ENCODE results near the gene AMZ1.

Gene AMZ1

GRCh38 chr7:2651847-2652735, 35.9 kb upstream of the AMZ1 start:
- DNase-seq, result no peak

GRCh38 chr7:2652736-2653060, 35.3 kb upstream of the AMZ1 start:
- DNase-seq, result no peak

- no peak for DNase-seq
These were observed 33.9 kb upstream of the AMZ1 start for GRCh38 chr7:2654059-2654458.

GRCh38 chr7:2655870-2656614, 32.0 kb upstream of the AMZ1 start:
- DNase-seq, result no peak

GRCh38 chr7:2657208-2657607, 30.8 kb upstream of the AMZ1 start:
- no peak for DNase-seq

- no peak for DNase-seq
These were observed 29.9 kb upstream of the AMZ1 start for GRCh38 chr7:2657920-2658671.

- no peak for DNase-seq
These were observed 29.1 kb upstream of the AMZ1 start for GRCh38 chr7:2658941-2659340.

- no peak for DNase-seq
These were observed 28.2 kb upstream of the AMZ1 start for GRCh38 chr7:2659556-2660358.

- no peak for DNase-seq
These were observed 27.5 kb upstream of the AMZ1 start for GRCh38 chr7:2660359-2661095.

GRCh38 chr7:2661096-2661449, 26.9 kb upstream of the AMZ1 start:
- no peak for DNase-seq

GRCh38 chr7:2661602-2662272, 26.3 kb upstream of the AMZ1 start:
- no peak for DNase-seq

GRCh38 chr7:2662273-2663120, 25.5 kb upstream of the AMZ1 start:
- no peak for DNase-seq

- DNase-seq, result no peak
These were observed 24.7 kb upstream of the AMZ1 start for GRCh38 chr7:2663121-2663886.

GRCh38 chr7:2663960-2664359, 24.0 kb upstream of the AMZ1 start:
- DNase-seq, result no peak

GRCh38 chr7:2665359-2665791, 22.6 kb upstream of the AMZ1 start:
- DNase-seq, result no peak

GRCh38 chr7:2666155-2666554, 21.8 kb upstream of the AMZ1 start:
- DNase-seq, result no peak

GRCh38 chr7:2666588-2667250, 21.3 kb upstream of the AMZ1 start:
- no peak for DNase-seq

GRCh38 chr7:2667843-2668242, 20.2 kb upstream of the AMZ1 start:
- no peak for DNase-seq

- no peak for DNase-seq
These were observed 19.6 kb upstream of the AMZ1 start for GRCh38 chr7:2668401-2668800.
